Measurements from ENCODE around the gene ADARB1.

ADARB1 gene

DNA sequence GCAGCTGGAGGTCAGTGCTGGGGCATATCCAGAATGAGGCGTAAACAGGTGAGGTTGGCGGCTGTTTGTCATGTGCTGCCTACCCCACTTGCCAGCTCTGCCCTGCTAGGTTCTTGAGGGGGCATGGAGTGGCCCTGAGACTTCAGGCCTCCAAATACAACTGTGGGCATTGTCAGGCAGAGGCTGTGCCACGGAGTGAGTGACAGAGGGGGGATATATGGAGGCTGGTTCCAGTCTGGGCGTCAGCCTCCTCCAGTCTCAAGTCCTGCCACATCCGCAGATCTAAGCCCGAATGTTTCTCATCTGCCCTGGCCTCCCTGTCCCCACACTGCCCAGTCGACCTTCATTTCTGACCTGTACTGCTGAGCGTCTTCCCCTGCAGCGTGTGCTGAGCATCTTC, 128.0 kb downstream of the ADARB1 start:
- no peaks in the 10 kb centered on the region for H3K36me3 ChIP-seq (replicated peaks)

DNA sequence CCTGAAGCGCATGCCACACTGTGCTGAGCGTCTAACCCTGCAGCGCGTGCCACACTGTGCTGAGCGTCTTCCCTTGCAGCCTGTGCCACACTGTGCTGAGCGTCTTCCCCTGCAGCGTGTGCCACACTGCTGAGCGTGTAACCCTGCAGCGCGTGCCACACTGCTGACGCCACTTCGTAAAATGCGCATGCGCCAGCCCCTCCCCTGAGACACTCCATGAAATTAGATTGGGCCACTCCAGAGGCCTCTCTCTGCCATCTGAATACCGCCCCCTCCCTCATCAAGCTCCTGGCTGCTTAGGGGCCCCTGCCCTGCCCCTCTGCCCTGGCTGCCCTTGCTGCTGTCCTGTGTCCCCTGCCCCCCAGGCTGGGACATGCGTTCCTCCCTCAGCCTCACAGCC, 128.5 kb downstream of the ADARB1 start:
- Histone ChIP-seq H3K27me3 (ENCODE audit: low read depth) (no peaks in the 10 kb centered on the region), H3K36me3 (replicated peaks) (no peaks in the 10 kb centered on the region), H3K9me3 (no peaks in the 10 kb centered on the region), H3K4me3 (no peak overlapping the region), H3K4me1 (no peaks in the 10 kb centered on the region)
- DNase-seq (ENCODE audit: low spot score in 2 of 2): no peak
- in situ Hi-C loops (cut with MboI; ENCODE audit: low sequenced_read_pairs): no loop called here

More for the DNA sequence above, 128.0 kb downstream of the ADARB1 start:
- H3K9me3 ChIP-seq: no peaks in the 10 kb centered on the region
- no peaks in the 10 kb centered on the region for H3K4me1 ChIP-seq
- in situ Hi-C loops (cut with MboI; ENCODE audit: low sequenced_read_pairs): no loop called here
- H3K4me3 ChIP-seq: no peak overlapping the region
- no peak for DNase-seq (ENCODE audit: low spot score in 2 of 2)
- no peaks in the 10 kb centered on the region for H3K27me3 ChIP-seq (ENCODE audit: low read depth)

DNA sequence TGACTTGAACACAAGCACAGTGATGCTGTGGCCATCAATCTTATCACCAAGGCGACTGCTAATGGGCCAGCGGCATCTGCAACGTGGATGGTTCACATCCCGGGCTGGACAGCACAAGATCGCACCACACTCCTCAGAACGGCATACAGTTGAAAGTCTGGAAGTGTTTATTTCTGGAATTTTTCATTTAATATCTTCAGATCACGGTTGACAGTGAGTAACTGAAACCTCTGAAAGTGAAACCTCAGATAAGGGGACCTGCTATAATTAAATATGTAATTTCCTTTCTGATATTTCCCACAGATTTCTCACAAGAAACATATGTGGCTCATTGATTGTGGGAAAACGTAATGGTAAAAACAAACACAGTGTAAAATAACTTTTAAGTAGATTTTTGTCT, 129.6 kb downstream of the ADARB1 start:
- no peak for DNase-seq (ENCODE audit: low spot score in 2 of 2)
- H3K4me1 ChIP-seq: no peaks in the 10 kb centered on the region
- in situ Hi-C loops (cut with MboI; ENCODE audit: low sequenced_read_pairs): no loop called here
- no peaks in the 10 kb centered on the region for H3K27me3 ChIP-seq (ENCODE audit: low read depth)
- no peaks in the 10 kb centered on the region for H3K36me3 ChIP-seq (replicated peaks)
- no peaks in the 10 kb centered on the region for H3K9me3 ChIP-seq
- no peak overlapping the region for H3K4me3 ChIP-seq

DNA sequence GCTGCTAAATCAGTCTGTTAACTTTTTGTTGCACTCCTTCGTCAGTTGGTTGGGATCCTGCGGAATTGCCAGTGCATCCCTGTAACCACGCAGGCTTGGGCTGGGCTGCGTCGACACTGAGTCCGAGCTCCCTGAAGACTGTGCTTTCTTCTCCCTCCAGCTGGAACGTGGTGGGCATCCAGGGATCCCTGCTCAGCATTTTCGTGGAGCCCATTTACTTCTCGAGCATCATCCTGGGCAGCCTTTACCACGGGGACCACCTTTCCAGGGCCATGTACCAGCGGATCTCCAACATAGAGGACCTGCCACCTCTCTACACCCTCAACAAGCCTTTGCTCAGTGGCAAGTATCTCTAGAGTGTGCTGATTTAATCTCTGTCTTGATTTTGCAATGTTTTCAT, 130.0 kb downstream of the ADARB1 start:
- Histone ChIP-seq H3K4me1 (no peaks in the 10 kb centered on the region), H3K4me3 (no peak overlapping the region), H3K9me3 (no peaks in the 10 kb centered on the region), H3K36me3 (replicated peaks) (no peaks in the 10 kb centered on the region), H3K27me3 (ENCODE audit: low read depth) (no peaks in the 10 kb centered on the region)
- in situ Hi-C loops (cut with MboI; ENCODE audit: low sequenced_read_pairs): no loop called here
- DNase-seq (ENCODE audit: low spot score in 2 of 2): no peak

DNA sequence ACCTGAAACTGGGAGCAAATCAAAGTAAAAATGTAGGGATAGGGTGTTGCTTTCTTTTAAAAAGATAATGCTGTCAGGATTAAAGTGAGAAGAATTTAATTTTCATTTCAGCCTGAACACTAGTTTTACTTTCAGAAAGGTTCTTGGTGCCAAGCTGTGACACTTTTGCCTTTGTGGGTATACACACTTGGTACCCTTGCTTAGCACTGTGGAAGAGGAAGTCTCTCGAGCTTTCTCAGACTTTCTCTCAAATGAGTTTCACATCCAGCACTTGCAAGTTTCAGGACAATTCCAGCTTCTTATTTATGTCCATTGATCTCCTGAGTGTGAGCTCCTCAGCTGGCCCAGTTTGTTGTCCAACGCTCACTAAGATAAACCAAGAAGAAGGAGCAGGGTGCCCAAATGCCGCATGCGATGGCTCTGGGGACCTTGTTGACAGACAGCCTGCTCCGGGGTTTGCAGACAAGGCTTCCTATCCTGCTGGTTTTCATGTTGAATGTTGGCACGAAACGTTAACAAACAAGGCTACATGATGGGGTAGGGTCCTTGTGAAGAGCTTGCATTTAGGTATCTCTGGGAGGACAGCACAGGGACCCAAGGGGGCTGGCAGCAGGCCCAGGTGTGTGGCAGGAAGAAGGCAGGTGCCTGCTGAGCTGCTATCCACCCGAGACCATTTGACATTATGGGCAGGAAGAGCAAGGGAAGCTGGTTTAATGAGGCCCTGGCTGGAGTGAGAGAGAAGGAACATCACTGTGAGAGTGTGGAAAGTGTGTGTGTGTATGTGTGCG, 133.7 kb downstream of the ADARB1 start:
- Histone ChIP-seq H3K4me1 (peaks cover 5% of the 10 kb centered on the region), H3K9me3 (no peaks in the 10 kb centered on the region), H3K4me3 (no peak overlapping the region), H3K36me3 (replicated peaks) (no peaks in the 10 kb centered on the region), H3K27me3 (ENCODE audit: low read depth) (no peaks in the 10 kb centered on the region)
- in situ Hi-C loops (cut with MboI; ENCODE audit: low sequenced_read_pairs): no loop called here
- DNase-seq (ENCODE audit: low spot score in 2 of 2): no peak

DNA sequence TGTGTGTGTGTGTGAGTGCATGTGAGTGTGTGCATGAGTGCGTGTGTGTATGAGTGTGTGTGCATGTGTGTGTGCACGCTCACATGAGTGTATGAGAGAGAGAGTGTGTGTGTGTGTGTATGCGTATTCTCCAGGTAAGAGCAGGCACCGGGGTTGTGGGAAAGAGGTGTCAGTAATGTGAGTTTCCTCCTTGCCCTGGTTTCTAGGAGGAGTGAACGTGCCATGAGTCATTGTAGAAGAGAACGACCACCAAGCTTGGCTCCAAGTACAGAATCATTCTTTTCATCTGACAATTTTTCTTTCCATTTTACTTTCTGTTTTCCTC, 134.2 kb downstream of the ADARB1 start:
- in situ Hi-C loops (cut with MboI; ENCODE audit: low sequenced_read_pairs): no loop called here
- no peaks in the 10 kb centered on the region for H3K36me3 ChIP-seq (replicated peaks)
- H3K27me3 ChIP-seq (ENCODE audit: low read depth): no peaks in the 10 kb centered on the region
- H3K4me1 ChIP-seq: peaks cover 5% of the 10 kb centered on the region
- no peak for DNase-seq (ENCODE audit: low spot score in 2 of 2)
- no peak overlapping the region for H3K4me3 ChIP-seq
- H3K9me3 ChIP-seq: no peaks in the 10 kb centered on the region

DNA sequence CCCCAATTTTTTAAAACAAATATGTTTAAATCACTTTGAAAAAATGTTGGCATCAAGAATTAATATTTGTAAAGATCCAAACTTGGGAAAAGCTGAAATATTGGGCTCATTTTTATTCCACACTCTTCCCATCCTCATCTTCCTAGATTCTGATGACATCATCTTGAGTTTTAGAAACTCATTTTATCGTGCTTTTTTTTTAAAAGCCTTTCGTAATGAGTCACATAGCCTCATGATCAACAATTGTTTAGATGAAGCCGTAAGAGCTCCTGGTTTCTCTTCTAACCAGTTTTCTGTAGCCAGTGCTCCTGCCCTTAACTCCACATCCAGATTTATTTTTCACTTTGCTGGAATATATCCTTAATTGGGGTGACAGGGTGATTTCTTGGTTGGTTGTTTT, 134.7 kb downstream of the ADARB1 start:
- Histone ChIP-seq H3K4me3 (no peak overlapping the region), H3K27me3 (ENCODE audit: low read depth) (no peaks in the 10 kb centered on the region), H3K36me3 (replicated peaks) (no peaks in the 10 kb centered on the region), H3K4me1 (peaks cover 5% of the 10 kb centered on the region), H3K9me3 (no peaks in the 10 kb centered on the region)
- in situ Hi-C loops (cut with MboI; ENCODE audit: low sequenced_read_pairs): no loop called here
- no peak for DNase-seq (ENCODE audit: low spot score in 2 of 2)

DNA sequence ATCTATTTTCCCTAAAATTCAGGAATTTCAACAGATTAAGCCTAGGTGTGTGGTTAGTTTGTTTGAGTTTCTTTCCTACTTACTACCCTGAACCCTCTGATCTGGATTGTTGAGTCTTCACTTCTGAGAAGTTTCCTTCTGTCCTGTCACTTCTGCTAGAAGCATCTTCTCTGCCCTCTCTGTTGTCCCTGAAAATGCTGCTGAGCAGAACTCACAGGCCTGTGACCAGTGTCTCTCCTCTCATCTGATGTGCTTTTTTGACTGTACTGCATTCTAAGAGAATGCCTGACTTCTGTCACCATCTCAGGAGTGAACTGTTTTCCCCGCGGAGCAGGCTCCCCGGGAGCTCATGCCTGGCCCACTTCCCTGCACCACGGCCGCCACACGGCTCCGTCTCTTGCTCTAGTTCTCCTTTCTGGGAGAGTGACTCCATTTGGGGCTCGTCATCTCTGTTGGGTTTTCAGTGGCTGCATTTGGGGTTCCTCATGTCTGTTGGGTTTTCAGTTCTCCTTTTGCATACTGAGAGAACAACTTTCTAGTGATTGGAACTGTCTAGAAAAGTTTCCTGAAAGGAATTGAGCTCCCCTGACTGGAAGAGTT, 135.4 kb downstream of the ADARB1 start:
- in situ Hi-C loops (cut with MboI; ENCODE audit: low sequenced_read_pairs): no loop called here
- Histone ChIP-seq H3K4me1 (peaks cover 5% of the 10 kb centered on the region), H3K4me3 (no peak overlapping the region), H3K9me3 (no peaks in the 10 kb centered on the region), H3K27me3 (ENCODE audit: low read depth) (no peaks in the 10 kb centered on the region), H3K36me3 (replicated peaks) (no peaks in the 10 kb centered on the region)
- DNase-seq (ENCODE audit: low spot score in 2 of 2): no peak

DNA sequence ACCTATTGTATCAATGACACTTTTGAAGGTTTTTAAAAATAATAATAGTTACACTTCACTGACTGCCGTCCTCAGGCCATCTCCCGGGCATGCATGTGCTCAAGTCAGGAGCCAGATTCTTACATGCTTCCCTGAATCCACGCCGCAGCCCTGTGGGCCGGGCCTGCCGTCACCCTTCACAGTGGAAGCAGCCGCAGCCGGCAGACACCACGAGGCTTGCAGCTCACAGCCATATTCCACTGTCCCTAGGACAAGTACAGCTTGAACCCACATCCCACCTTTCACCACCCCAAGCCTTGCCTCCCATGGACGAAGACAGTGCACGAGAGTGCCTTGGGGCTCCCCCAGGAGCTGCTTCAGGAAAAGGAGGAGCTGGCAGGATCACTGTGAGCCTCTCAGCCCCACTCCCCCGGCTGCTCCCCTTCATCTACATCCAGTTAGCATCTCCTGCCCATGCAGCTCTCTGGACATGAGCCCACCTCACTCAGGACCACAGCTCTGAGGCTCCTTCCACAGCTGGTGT, 136.1 kb downstream of the ADARB1 start:
- Histone ChIP-seq H3K9me3 (no peaks in the 10 kb centered on the region), H3K36me3 (replicated peaks) (no peaks in the 10 kb centered on the region), H3K27me3 (ENCODE audit: low read depth) (no peaks in the 10 kb centered on the region), H3K4me1 (peaks cover 5% of the 10 kb centered on the region), H3K4me3 (no peak overlapping the region)
- in situ Hi-C loops (cut with MboI; ENCODE audit: low sequenced_read_pairs): no loop called here
- no peak for DNase-seq (ENCODE audit: low spot score in 2 of 2)

DNA sequence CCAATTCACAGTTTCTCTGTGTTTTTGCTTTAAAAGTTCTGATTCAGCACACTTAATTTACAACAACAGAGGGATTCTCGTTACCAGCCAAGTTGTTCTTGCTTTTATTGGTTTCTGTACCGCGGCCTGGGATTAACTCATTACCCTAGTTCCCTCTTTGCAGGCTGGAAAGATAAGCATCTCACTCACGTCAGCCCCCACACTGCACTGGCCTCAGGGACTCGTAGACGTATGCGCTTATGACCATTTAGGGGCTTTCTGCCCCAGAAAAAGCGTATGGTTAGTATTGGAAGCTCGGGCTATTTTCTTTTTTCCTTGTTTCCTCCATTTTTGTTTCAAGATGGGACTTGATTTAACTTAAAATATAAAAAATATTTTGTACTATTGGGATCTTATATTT, 137.3 kb downstream of the ADARB1 start:
- no peaks in the 10 kb centered on the region for H3K27me3 ChIP-seq (ENCODE audit: low read depth)
- DNase-seq (ENCODE audit: low spot score in 2 of 2): peak; percentile 22 to 31
- H3K4me1 ChIP-seq: peaks cover 5% of the 10 kb centered on the region
- H3K4me3 ChIP-seq: no peak overlapping the region
- in situ Hi-C loops (cut with MboI; ENCODE audit: low sequenced_read_pairs): no loop called here
- no peaks in the 10 kb centered on the region for H3K36me3 ChIP-seq (replicated peaks)
- H3K9me3 ChIP-seq: peaks cover 3% of the 10 kb centered on the region; the same call in 1 of the 2 replicates

DNA sequence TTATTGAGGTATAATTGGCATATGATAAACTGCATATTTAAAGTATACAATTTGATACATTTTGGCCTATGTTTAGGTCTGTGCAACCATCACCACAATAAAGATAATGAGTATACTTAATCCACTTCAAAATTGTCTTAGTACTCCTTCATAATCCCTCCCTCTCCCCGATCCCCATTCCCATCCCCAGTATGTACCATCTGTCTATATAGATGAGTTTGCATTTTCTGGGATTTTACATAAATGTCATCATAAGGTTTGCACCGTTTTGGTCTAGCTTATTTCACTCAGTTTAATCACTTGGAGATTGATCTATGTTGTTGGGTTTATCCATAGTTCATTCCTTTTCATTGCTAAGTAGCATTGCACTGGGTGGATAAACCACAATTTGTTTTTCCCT, 139.0 kb downstream of the ADARB1 start:
- H3K9me3 ChIP-seq: peaks cover 3% of the 10 kb centered on the region; the same call in 1 of the 2 replicates
- no peaks in the 10 kb centered on the region for H3K36me3 ChIP-seq (replicated peaks)
- in situ Hi-C loops (cut with MboI; ENCODE audit: low sequenced_read_pairs): no loop called here
- H3K4me3 ChIP-seq: no peak overlapping the region
- no peak for DNase-seq (ENCODE audit: low spot score in 2 of 2)
- H3K4me1 ChIP-seq: peaks cover 5% of the 10 kb centered on the region
- no peaks in the 10 kb centered on the region for H3K27me3 ChIP-seq (ENCODE audit: low read depth)

DNA sequence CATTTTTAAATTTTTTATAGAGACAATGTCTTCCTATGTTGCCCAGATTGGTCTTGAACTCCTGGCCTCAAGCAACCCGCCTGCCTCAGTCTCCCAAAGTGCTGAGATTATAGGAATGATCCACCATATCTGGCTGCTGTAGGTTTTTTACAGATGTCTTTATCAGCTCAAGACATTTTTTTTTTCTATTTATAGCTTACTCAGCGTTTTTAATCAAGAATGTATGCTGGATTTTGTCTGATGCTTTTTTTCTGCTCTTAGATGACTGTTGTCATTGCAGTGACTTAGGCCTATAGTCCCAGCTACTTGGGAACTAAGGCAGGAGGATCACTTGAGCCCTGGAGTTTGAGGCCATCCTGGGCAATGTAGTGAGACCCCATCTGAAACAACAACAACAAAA, 140.8 kb downstream of the ADARB1 start:
- Histone ChIP-seq H3K27me3 (ENCODE audit: low read depth) (no peaks in the 10 kb centered on the region), H3K4me1 (peaks cover 5% of the 10 kb centered on the region), H3K4me3 (no peak overlapping the region), H3K9me3 (peaks cover 3% of the 10 kb centered on the region; the same call in 1 of the 2 replicates), H3K36me3 (replicated peaks) (no peaks in the 10 kb centered on the region)
- no peak for DNase-seq (ENCODE audit: low spot score in 2 of 2)
- in situ Hi-C loops (cut with MboI; ENCODE audit: low sequenced_read_pairs): no loop called here

DNA sequence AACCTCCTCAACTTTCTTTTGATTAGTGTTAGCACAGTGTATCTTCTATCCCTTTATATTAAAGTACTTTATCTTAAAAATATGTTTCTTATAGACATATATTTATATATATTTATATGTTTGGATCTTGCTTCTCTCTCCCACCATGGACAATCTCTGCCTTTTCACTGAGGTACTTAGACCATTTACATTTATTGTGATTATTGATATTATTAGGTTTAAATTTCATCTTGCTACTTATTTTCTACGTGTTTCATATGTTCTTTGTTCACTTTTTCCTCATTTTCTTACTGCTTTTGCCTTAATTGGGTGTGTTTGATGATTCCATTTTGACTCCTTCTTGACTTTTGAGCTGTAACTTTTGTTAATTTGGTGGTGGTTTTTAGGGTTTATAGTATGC, 142.6 kb downstream of the ADARB1 start:
- Histone ChIP-seq H3K9me3 (peaks cover 3% of the 10 kb centered on the region; the same call in 1 of the 2 replicates), H3K27me3 (ENCODE audit: low read depth) (no peaks in the 10 kb centered on the region), H3K36me3 (replicated peaks) (no peaks in the 10 kb centered on the region), H3K4me3 (no peak overlapping the region), H3K4me1 (no peaks in the 10 kb centered on the region)
- in situ Hi-C loops (cut with MboI; ENCODE audit: low sequenced_read_pairs): no loop called here
- DNase-seq (ENCODE audit: low spot score in 2 of 2): no peak

DNA sequence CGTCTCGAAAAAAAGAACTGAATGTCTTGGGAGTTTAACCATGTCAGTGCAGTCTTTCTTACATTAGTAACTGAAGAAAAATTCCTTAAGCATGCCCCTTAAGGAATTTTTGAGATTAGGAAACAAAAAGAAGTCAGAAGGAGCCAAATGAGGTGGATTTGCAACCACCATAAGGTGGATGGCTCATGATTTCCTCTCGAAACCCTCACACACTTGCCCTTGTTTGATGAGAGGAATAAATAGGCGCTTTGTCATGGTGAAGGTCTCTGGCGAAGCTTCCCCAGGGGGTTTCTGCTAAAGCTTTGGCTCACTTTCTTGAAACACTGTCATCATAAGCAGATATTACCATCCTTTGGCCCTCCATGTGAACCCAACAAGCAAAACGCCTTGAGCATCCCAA, 145.1 kb downstream of the ADARB1 start:
- in situ Hi-C loops (cut with MboI; ENCODE audit: low sequenced_read_pairs): no loop called here

More for the DNA sequence above, 145.1 kb downstream of the ADARB1 start:
- DNase-seq (ENCODE audit: low spot score in 2 of 2): no peak
- peaks cover 3% of the 10 kb centered on the region; the same call in 1 of the 2 replicates for H3K9me3 ChIP-seq
- no peak overlapping the region for H3K4me3 ChIP-seq
- H3K4me1 ChIP-seq: no peaks in the 10 kb centered on the region
- no peaks in the 10 kb centered on the region for H3K36me3 ChIP-seq (replicated peaks)
- no peaks in the 10 kb centered on the region for H3K27me3 ChIP-seq (ENCODE audit: low read depth)

Measured in HAP-1 (cell line).